Muscle layer of colon (tissue), 2 donors: Measurements from ENCODE around the gene TGFBR3L.

Experiments
- H3K27ac ChIP-seq: one replicate; pipeline ENCODE4 v1.7.0; 2013; ENCODE audit warnings: low read depth, mild to moderate bottlenecking, low read length, moderate library complexity
- H3K27me3 ChIP-seq, 2 donors: one replicate each; pipeline ENCODE4 v1.7.0; 2013; ENCODE audit warnings: low read length in 2 of 2, mild to moderate bottlenecking in 2 of 2; ENCODE audit not compliant: insufficient read depth in 2 of 2, control insufficient read depth in 1 of 2
- H3K36me3 ChIP-seq: one replicate; pipeline ENCODE4 v1.7.0; 2013; ENCODE audit warnings: mild to moderate bottlenecking, low read length; ENCODE audit not compliant: insufficient read depth
- H3K4me1 ChIP-seq: one replicate; pipeline ENCODE4 v1.7.0; 2013; ENCODE audit warnings: mild to moderate bottlenecking, low read length; ENCODE audit not compliant: insufficient read depth
- H3K4me3 ChIP-seq, 2 donors: one replicate each; pipeline ENCODE4 v1.7.0; 2013; ENCODE audit warnings: low read length in 2 of 2, low read depth in 1 of 2, mild to moderate bottlenecking in 1 of 2, moderate library complexity in 1 of 2
- H3K9ac ChIP-seq: one replicate; pipeline ENCODE4 v1.7.0; 2013; ENCODE audit warnings: low read length
- H3K9me3 ChIP-seq: one replicate; pipeline ENCODE4 v1.7.0; 2013; ENCODE audit warnings: mild to moderate bottlenecking, low read length
- donor health status: abdominal sarcoma.
- donor health status: Adenocarcinoma of cecum.

TGFBR3L gene

GRCh38 chr19:7961920-7962626 lies 47.4 kb downstream of the TGFBR3L start:
- Histone ChIP-seq H3K4me3 (no peak overlapping the region), H3K27me3 (no peaks in the 10 kb centered on the region), H3K27ac (no peak overlapping the region), H3K36me3 (peaks cover 55% of the 10 kb centered on the region), H3K9me3 (no peaks in the 10 kb centered on the region), H3K4me1 (no peaks in the 10 kb centered on the region), H3K9ac (no peak overlapping the region)

- Histone ChIP-seq H3K27me3 (no peaks in the 10 kb centered on the region), H3K4me1 (no peaks in the 10 kb centered on the region), H3K27ac (no peak overlapping the region), H3K4me3 (no peak overlapping the region), H3K9me3 (no peaks in the 10 kb centered on the region), H3K36me3 (peaks cover 61% of the 10 kb centered on the region), H3K9ac (no peak overlapping the region)
Measured at GRCh38 chr19:7962644-7963268, 48.1 kb downstream of the TGFBR3L start.

DNA sequence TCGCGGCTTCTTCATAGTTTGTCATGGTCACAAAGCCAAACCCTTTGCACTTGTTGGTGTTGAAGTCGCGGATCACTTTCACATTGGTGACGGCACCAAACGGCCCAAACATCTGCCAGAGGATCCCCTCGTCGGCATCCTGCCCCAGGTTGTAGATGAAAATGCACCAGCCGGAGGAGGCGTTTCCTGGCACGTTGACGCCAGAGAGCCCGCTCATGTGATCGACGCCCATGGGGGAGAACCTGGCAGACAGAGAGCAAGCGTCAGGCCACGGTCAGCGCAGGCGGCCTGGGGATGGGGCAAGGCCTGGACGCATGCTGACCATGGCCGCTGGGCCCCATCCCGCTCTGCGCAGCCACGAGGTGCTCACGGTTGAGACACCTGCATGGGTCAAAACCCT lies 48.9 kb downstream of the TGFBR3L start:
- H3K9me3 ChIP-seq = no peaks in the 10 kb centered on the region
- no peak overlapping the region for H3K9ac ChIP-seq
- H3K36me3 ChIP-seq = peaks cover 62% of the 10 kb centered on the region
- no peak overlapping the region for H3K27ac ChIP-seq
- H3K4me1 ChIP-seq = no peaks in the 10 kb centered on the region
- H3K4me3 ChIP-seq = no peak overlapping the region
- H3K27me3 ChIP-seq = no peaks in the 10 kb centered on the region

GRCh38 chr19:7965259-7965841 lies 50.7 kb downstream of the TGFBR3L start:
- Histone ChIP-seq H3K27me3 (no peaks in the 10 kb centered on the region), H3K27ac (no peak overlapping the region), H3K9ac (no peak overlapping the region), H3K4me1 (no peaks in the 10 kb centered on the region), H3K9me3 (no peaks in the 10 kb centered on the region), H3K4me3 (no peak overlapping the region), H3K36me3 (peaks cover 71% of the 10 kb centered on the region)

- Histone ChIP-seq H3K4me1 (no peaks in the 10 kb centered on the region), H3K27ac (no peak overlapping the region), H3K36me3 (peaks cover 65% of the 10 kb centered on the region)
Measured at GRCh38 chr19:7965921-7966665, 51.5 kb downstream of the TGFBR3L start.

GRCh38 chr19:7968008-7968795 lies 53.6 kb downstream of the TGFBR3L start:
- Histone ChIP-seq H3K4me3 (no peak overlapping the region), H3K27me3 (no peaks in the 10 kb centered on the region), H3K36me3 (peaks cover 67% of the 10 kb centered on the region), H3K4me1 (no peaks in the 10 kb centered on the region), H3K27ac (no peak overlapping the region), H3K9ac (no peak overlapping the region), H3K9me3 (no peaks in the 10 kb centered on the region)

More at GRCh38 chr19:7965921-7966665, 51.5 kb downstream of the TGFBR3L start:
- Histone ChIP-seq H3K4me3 (no peak overlapping the region), H3K9me3 (no peaks in the 10 kb centered on the region), H3K9ac (no peak overlapping the region), H3K27me3 (no peaks in the 10 kb centered on the region)
